WI38 (cell line): ENCODE data around the gene SLC6A11.

Source experiments
- H3K4me3 ChIP-seq: 2 replicates; pipeline ENCODE4 v1.5.1; 2011; ENCODE audit warnings: low read depth, mild to moderate bottlenecking, control low read depth, low read length
- TF ChIP-seq, protein P1 (sequence below): IDR thresholded peaks from 2 replicates; pipeline ENCODE4 v1.5.1; 2012; ENCODE audit warnings: low read depth, mild to moderate bottlenecking, control low read depth, low read length

SLC6A11 gene

DNA sequence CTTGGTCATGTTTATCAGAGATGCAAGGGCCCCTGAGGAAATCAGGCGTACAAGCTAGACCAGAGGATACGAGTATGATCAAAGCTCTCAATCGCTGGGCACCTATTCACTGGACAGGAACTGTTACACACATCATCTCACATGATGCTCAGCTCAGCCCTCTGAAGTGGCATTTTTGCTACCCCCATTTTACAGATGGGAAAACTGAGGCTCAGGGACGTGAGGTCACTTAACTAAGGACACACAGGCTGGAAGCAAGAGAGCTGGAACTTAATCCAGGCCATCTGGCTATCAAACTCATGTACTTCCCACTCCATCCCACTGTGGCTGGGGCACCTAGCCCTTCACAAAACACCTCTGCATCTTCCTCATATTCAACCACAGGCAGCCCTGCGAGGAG lies 103.6 kb downstream of the SLC6A11 start:
- TF ChIP-seq, protein P1, sequence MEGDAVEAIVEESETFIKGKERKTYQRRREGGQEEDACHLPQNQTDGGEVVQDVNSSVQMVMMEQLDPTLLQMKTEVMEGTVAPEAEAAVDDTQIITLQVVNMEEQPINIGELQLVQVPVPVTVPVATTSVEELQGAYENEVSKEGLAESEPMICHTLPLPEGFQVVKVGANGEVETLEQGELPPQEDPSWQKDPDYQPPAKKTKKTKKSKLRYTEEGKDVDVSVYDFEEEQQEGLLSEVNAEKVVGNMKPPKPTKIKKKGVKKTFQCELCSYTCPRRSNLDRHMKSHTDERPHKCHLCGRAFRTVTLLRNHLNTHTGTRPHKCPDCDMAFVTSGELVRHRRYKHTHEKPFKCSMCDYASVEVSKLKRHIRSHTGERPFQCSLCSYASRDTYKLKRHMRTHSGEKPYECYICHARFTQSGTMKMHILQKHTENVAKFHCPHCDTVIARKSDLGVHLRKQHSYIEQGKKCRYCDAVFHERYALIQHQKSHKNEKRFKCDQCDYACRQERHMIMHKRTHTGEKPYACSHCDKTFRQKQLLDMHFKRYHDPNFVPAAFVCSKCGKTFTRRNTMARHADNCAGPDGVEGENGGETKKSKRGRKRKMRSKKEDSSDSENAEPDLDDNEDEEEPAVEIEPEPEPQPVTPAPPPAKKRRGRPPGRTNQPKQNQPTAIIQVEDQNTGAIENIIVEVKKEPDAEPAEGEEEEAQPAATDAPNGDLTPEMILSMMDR = no peak
- no peak overlapping the region for H3K4me3 ChIP-seq

DNA sequence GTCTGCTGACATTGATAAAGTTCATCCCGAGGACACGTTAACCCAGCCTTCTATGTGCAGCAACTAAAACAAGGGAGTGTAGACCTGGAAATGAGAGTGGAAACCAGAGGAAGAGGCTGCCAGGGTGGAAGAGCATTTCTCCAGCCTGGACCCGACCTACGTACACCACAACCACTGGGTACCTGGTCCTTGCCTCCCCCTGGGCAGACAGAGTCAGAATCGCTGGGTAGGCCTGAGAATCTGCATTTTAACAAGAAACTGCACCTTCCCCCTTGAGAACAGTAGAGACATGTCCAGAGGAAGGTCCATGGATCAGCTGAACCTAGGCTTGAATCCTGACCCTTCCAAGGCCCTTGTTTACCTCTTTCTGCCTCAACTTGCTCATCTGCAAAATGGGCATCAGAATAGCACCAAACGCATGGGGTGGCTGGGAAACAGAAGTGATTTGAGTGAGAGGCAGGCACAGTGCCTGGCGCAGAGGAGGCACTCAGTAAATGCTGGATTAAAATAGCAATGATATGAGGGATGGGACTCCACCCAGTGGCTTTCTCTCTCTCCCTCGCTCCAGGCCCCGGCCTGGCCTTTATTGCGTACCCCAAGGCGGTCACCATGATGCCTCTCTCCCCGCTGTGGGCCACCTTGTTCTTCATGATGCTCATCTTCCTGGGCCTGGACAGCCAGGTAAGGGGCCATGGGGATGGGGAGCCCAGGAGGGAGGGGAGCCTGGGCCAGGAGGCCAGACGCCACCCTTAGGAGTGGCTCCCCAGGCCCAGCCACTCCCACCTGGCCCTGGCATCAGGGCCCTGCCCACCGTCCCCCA lies 109.6 kb downstream of the SLC6A11 start:
- TF ChIP-seq, protein P1 = no peak
- no peak overlapping the region for H3K4me3 ChIP-seq

DNA sequence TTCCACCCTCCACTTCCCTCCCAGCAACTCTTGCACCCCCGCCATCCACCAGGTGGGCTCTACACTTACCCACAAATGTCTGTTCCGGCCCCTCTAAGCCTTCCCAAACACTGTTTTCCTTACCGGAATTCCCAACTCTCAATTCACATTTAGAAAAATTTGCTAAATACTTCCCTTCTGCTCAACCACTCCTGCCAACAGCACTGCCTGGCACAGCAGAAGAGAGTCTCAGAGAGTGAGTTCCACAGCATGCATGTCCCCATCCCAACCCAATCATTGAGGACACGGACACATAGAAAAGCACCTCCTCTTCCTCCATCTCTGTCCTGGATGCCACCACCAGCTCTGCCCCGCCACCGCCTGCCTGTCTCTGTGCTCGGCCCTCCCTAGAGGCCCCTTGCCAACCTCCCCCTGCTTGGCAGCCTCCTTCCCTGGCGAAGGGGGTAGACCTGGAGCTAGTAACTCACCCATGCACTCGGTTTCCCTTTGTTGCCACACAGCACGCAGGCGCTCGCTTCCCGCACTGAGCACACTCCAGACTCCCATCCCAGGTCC lies 110.3 kb downstream of the SLC6A11 start:
- H3K4me3 ChIP-seq = no peak overlapping the region
- TF ChIP-seq, protein P1 = no peak

DNA sequence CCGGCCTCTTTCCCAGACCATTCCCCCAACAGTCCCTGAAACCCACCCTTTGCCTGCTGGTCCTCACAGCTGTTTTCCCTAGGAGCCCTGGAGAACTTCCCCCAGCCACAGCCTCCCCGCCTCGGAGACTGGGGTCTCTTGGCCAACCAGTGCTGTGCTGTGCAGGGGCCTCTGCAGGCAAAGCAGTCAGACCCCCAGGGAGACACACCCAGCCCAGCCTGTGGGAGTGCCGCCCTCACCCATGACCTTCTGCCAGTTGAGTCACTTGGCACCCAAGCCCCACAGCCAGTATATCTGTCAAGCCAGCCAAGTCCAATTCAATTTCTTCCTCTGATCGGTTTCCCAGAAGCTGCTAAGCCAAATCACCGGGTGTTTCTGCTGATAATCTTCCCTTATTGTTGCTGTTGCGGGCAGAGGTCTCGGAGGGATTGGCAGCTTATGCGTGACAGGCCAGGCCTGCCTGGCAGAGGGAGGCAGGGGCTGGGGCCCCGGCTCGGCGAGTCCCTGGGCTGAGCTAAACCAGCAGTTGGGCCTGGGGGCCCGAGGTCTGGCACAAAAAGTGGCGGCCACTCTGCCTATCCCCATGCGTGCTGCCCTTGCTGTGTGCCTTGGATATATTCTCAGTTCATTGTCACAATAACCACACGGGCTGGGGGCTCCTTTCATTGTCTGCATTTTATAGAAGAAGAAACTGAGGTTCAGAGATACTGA lies 110.9 kb downstream of the SLC6A11 start:
- TF ChIP-seq, protein P1 = no peak

DNA sequence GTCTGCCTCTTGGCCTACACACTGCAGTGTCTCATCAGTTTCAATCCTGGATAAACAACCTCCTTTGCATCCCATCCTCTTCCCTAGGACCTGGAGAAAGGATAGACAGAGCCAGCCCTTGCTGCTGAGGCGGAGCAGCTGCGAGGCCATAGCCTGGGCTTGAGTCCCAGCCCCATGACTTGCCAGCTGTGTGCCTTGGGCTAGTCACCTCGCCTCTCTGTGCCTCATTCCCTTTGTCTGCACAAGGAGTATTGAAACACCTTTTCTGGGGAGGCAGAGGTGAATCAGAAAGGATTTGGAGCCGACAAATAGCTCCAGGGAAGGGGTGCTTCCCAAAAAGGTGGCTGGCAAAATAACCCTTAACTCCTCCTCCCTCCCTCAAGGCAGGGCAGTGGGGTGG lies 111.5 kb downstream of the SLC6A11 start:
- TF ChIP-seq, protein P1 = no peak

More for the DNA sequence above, 110.9 kb downstream of the SLC6A11 start:
- no peak overlapping the region for H3K4me3 ChIP-seq

DNA sequence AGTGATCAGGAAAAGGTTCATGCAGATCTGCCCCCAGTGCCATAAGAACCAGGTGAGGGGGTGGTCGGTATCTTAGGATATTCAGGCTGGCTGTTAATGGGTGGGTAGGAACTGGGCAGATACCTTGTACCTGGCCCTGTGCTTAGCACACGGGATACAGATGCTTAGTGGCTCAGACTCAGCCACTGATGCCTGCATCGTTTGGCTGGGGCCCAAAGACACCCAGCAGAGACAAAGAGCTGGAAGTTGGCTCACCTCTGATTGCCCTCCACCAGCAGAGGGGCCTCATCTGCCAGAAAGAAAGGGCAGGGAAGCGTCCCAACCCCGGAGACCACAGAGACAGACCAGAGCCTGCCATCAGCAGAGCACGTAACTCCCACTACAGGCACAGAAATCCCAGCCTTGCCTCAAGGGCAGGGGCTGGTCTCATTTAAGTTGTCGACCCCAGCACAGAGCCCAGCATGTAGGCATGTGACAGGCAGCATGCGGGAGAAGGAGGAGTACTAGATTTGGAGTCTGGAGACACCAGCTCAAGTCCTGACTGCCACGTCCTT lies 112.5 kb downstream of the SLC6A11 start:
- no peak overlapping the region for H3K4me3 ChIP-seq
- TF ChIP-seq, protein P1 = no peak

More for the DNA sequence above, 111.5 kb downstream of the SLC6A11 start:
- no peak overlapping the region for H3K4me3 ChIP-seq
